NCI-H187 treated with DMSO at 0.1 percent for 48 hours (cell line): ENCODE results near the gene AKR1C2.
"Not testable (repeated sequence)": the region's sequence is repeated elsewhere in the genome, so short reads cannot be mapped to it uniquely, and the experiment has no call there.

Experiments used
- DNase-seq: peaks from one replicate; lab custom pipeline; 2025; lab: John Stamatoyannopoulos, UW

AKR1C2 gene

GRCh38 chr10:4956955-4957645 is 46.6 kb downstream of the AKR1C2 start:
- DNase-seq: not testable (repeated sequence)

DNA sequence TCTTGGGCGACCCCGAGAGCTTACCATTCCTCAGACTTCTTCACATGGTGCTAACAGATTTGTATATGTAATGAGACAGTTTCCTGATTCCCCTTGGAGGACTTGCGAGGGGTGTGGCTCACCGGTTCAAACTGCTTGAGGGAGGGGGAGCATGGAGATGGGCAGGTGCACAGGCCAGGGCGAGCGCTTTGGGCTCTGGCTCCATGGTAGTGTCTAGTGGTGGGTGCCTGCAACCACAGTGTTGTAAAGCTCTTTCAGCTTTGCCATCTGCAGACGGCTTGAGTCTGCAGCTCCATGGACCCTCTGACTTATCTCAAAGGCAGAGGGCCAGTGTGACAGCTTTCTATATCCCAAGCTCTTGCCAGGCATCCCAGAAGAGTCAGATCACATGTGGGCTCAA is 47.6 kb downstream of the AKR1C2 start:
- not testable (repeated sequence) for DNase-seq

- DNase-seq: no peak
Measured at GRCh38 chr10:4953405-4953804, 50.3 kb downstream of the AKR1C2 start.

DNA sequence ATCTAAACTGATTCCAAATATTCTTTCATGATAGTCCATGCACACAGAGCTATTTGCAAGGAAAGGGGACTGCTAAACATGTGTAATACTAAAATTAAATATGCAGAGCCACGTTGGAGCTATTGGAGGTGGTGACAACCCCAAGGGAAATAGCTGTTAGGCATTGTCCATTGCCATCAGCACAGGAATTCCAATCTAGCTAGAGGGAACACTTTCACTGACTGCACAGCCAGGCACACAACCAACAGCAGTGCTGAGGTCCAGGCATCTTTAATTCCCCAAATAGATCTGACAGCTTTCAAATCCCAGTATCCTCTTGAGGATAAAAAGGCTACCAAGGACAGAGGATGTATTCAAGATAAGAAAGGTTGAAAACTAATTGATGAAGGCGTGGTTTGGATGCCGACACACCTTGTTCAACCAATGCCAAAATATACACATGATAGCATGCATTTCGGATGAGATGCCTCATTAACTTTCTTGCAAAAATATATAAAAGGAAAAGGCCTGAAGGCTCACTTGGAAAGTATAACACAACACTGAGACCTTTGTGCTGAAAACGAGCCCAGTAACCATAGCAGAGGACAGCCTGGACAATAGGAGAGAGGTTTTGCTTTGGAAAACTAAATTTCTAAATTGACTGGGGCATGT is 52.0 kb downstream of the AKR1C2 start:
- not testable (repeated sequence) for DNase-seq

- no peak for DNase-seq
Measured at GRCh38 chr10:4947635-4948596, 55.7 kb downstream of the AKR1C2 start.

GRCh38 chr10:4947039-4947634 is 56.5 kb downstream of the AKR1C2 start:
- no peak for DNase-seq

- no peak for DNase-seq
Measured at GRCh38 chr10:4945766-4946717, 57.6 kb downstream of the AKR1C2 start.

GRCh38 chr10:4944841-4945240 is 58.8 kb downstream of the AKR1C2 start:
- DNase-seq: no peak

DNA sequence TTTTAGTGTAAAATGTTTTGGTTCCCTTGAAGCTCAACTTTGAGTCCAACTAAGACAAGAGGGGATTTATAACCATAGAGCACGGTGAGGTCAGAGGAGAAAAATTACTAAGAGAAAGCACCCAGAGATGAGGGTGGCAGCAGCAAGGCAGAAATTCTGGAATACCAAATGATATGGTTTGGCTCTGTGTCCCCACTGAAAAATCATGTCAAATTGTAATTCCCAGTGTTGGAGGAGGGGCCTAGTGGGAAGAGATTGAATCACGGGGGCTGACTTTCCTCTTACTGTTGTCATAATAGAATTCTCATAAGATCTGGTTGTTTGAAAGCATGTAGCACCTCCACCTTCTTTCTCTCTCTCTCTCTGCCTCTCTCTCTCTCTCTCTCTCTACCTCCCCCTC is 59.8 kb downstream of the AKR1C2 start:
- no peak for DNase-seq

DNA sequence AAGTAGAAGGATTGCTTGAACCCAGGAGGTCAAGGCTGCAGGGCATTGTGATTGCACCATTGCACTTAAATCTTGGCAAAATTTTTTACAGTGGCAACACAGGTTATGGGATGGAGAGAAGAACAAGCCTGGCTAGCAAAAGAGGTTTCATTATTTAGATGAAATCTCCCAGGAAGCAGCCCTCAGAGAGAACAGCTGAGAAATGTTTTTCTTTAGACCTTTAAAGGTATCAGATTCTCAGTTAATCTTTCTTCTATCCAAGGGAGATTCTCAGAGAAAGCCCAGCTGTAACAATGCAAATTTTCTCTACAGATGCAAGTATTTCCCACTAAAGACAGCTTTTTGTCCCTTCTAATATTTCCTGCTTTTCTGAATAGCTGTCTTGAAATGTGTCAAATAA is 60.2 kb downstream of the AKR1C2 start:
- DNase-seq: not testable (repeated sequence)

DNA sequence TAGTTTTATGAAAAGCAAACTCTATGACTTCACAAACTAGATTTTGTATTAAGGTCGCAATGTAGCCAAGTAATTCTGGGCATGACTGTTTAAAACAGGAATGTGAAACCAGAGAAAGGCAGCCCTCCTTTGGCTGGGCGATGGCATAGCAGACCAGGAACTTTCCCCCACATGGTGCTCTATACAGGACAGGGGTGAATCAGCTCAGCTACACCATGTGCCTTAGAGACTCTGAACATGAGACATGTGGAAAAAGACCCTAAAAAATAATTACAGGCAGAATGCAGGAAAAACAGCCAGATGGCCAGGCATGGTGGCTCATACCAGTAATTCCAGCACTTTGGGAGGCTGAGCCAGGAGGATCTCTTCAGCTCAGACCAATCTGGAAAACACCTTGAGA is 60.7 kb downstream of the AKR1C2 start:
- not testable (repeated sequence) for DNase-seq

- no peak for DNase-seq
Measured at GRCh38 chr10:4941540-4942330, 61.9 kb downstream of the AKR1C2 start.

DNA sequence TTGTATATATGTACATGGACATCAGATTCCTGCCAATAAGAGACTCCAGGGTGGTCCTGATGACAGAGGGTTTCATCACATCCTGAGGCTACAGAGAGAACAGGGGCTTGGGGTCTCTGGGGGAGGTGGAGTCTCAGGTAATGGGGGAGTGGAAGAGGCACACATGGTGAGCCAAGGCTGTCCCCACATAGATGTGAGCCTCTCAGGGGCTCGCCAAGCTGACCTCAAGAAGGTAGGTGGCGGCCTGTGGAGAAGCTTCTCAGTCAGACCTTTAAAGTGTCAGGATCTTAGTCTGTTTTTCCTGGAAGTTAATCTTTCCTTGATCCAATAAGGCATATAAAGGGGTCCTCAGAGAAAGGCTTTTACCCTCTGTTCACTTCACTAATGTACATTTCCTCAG is 62.7 kb downstream of the AKR1C2 start:
- not testable (repeated sequence) for DNase-seq

- DNase-seq: not testable (repeated sequence)
Measured at GRCh38 chr10:4940073-4940428, 63.6 kb downstream of the AKR1C2 start.

GRCh38 chr10:4939224-4940072 is 64.2 kb downstream of the AKR1C2 start:
- DNase-seq: no peak
